Sciatic nerve (tissue), 2 donors: ENCODE results near the gene LRRC18. TPM values are rescaled to one million over a fixed set of nuclear protein-coding genes. Genes with fewer than 3 reads are reported as not detected.

Experiments
- ATAC-seq: fragments of 200-7000 bp; cut with Tn5 transposase; one replicate; pipeline ENCODE4 v1.9.1; 2020; ENCODE audit warnings: mild to moderate bottlenecking, moderate library complexity
- DNase-seq: peaks from one replicate; pipeline ENCODE4 v3.0.0-alpha.2; 2020; ENCODE audit warnings: low spot score
- intact Hi-C: fragments of 100-400 bp; cut with DNase I; formaldehyde crosslinking; loops from one replicate; pipeline ENCODE4 v1.14.2; 2022
- total RNA-seq: library from RNA; stranded (reverse); fragmentation: NEBNext Ultra II Directional; extraction: Animal tissue kit (Norgen Biotek cat#: 25700); gene quantifications from one replicate; pipeline ENCODE4 v1.2.1, GENCODE V29; 2021
- donor health status: DM: no; HTN: no; CAD: no.
- donor health status: DM: no; HTN: no; CAD: no.

The LRRC18 gene
- total RNA-seq, 1 donor from 2014 or later = not detected

DNA sequence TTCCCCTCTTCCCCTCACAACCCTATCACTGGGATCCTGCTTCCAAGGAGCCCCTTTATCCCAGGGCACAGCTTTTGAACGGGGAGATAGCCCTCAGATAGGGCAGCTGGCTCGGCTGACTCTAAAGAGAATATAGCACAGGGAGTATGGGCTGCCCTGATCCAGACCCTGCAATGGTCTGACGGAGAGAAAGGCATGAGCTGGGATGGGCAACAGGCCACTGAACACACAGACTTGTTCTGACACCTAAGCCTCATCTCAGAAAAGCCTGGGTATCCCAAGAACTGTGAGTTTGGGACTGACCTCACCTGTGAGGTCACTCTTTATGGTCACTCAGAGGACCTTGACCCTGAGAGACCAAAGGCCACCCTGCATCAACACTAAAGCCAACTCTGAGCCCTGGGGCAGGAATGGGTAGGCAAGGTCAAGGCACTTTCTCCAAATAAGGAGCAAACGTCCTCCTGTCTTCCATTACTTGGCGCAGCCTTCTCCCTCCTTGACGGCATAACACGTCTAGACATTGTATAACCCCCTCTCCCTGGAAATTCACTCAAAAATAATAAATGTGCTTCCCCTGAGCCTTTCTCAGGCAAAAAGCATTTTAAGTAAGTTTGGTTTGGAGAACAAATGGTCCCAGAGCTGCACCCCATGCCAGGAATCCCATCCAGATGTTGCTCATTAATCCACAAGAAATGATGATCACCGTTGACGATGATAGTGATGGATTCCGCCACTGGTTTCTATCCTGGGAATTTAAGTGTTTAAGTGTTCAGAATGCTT lies 8.2 kb upstream of the LRRC18 start:
- ATAC-seq (peak; percentile 73), DNase-seq (no peak)
- intact Hi-C loops = loop anchor here (10.0 kb wide), 1 partner anchor 1533 kb away; no protein-coding TSS in a partner anchor

DNA sequence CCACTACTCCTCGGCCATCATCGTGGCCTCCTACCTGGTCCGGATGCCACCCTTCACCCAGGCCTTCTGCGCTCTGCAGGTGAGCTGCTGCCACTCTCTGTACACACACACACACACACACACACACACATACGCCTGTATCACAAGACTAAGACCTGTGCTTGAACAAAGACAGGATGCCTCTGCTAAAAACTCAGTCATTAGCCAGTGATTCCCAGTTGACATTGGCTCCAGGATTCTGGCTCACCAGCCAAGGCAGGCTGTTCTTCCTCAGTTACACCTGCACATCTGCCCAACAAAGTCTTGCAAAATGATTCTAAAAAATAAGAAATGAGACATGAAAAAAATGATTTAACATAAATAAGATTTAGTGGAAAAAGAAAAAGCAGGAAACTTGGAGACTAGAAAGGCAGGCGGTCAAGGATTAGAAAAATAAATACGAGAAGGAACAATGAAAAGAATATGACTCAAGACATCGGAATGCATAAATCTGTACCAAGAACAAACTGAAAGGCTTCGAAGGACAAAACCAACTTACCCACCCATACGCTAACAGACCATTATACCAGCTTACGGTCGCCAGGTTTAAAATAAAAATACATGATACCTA lies 7.4 kb upstream of the LRRC18 start:
- no peak for ATAC-seq
- DNase-seq = no peak
- intact Hi-C loops = loop anchor here (10.0 kb wide), 1 partner anchor 1532 kb away; no protein-coding TSS in a partner anchor

- intact Hi-C loops = loop anchor here (10.0 kb wide), 1 partner anchor 1532 kb away; no protein-coding TSS in a partner anchor
- ATAC-seq (no peak), DNase-seq (no peak)
Measured at GRCh38 chr10:48946332-48946731, 6.7 kb upstream of the LRRC18 start.

DNA sequence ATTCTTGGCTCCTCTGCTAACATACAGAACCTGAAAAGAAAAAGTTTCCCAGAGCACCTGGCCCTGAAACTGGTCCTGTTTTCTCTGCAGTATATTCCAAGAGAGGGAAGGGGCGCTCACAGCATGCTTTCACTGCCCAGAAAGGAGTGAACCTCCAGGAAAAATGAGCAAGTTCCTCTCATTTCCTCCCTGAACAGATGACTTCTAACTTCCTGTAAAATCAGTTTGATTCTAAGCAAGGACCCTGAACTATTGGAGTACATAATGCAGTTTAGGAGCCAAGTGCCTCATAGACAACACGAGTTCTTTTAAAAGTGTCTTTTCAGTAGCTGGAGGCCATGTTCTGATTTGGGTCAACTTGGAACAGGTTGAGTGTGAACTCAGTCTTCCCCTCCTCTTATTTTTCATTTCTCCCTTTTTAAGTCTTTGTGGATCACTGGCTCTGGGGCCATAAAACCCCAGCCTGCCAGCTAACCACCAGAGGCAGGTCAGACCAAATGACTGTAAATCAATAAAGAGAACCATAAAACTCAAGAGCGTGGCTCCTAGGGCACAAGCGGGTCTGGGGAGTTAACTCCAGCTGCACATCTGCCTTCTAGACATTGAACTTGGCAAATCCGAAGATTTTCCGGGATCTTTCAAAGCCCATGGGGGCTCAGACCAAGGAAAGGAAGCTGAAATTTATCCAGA lies 5.9 kb upstream of the LRRC18 start:
- DNase-seq (no peak), ATAC-seq (no peak)
- intact Hi-C loops = loop anchor here (10.0 kb wide), 1 partner anchor 1531 kb away; no protein-coding TSS in a partner anchor

DNA sequence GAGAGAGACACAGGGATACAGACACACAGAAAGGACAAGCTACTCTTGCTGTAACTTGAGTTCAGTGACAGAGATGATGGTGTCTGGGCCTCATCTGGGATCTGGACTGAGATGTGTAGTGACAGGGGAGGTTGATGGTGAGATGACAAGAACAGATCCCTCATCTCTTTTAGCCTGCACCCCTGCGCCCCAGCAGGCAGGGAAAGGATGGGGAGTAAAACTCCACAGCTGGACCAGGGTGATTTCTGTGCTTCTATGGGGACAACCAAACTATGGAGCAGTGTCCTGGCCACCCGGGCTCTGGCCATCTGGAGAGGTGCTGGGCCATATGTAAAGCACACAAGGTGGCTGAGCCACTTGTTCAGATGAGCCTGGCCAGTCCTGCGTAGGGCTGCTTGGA lies 4.5 kb upstream of the LRRC18 start:
- no peak for ATAC-seq
- DNase-seq = no peak
- intact Hi-C loops = loop anchor here (10.0 kb wide), 1 partner anchor 1529 kb away; no protein-coding TSS in a partner anchor

DNA sequence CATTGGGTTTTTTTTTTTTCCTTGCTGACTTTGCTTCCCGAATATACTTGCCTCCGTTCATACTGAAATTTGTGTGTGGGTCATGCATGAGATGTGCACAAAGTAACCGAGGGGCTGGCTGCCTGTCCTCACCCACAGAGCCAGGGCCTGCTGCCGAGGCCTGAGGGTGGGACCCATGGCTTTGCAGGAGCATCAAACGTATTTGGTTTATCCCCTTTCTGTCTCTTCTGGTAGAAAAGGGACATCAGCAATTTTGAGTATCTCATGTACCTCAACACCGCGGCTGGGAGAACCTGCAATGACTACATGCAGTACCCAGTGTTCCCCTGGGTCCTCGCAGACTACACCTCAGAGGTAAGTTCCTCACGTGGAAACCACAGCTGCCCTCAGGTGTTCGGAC lies 3.5 kb upstream of the LRRC18 start:
- DNase-seq (no peak), ATAC-seq (no peak)
- intact Hi-C loops = loop anchor here (10.0 kb wide), 1 partner anchor 1528 kb away; no protein-coding TSS in a partner anchor

- DNase-seq = no peak
- intact Hi-C loops = loop anchor here (10.0 kb wide), 1 partner anchor 1527 kb away; no protein-coding TSS in a partner anchor
- no peak for ATAC-seq
Measured at GRCh38 chr10:48941427-48942075, 1.9 kb upstream of the LRRC18 start.

DNA sequence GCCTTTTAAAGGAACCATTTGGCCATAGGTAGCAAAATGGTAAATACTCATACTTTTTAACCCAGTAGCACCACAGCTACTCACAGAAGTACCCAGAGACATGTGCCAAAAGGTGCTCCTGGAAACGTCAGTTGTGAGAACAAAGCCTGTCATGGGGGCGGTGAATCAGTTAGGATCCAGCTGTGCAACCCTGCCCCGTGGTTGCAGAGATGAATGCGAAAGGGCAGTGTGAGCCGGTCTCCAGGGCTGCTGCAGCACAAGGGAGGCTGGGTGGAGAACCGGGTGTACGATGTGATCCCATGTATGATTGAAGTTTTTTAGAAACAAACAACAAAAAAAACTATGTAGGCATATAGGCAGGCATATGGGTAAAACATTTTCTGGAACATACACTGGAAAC lies 1.3 kb upstream of the LRRC18 start:
- intact Hi-C loops = loop anchor here (10.0 kb wide), 1 partner anchor 1526 kb away; no protein-coding TSS in a partner anchor
- ATAC-seq (no peak), DNase-seq (no peak)

DNA sequence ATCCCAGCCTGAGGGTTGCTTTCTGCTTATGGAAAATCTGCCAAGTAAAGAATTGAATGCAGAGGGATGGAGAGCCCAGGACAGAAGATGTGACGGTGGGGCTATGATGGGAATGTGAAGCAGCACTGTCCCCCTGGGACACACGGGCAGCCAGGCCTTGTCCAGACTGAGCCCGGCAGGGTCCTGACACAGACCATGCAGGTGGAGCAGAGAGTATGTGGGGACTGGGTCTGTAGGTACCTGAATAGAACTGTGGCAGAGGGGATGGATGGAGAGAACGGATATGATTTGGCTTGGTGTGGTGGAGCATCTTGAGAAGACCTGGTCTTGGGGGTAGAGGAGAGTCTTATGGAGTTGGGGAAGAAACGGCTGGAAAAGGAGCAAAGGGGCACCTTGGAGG lies 732 bp upstream of the LRRC18 start:
- no peak for ATAC-seq
- intact Hi-C loops = loop anchor here (10.0 kb wide), 1 partner anchor 1526 kb away; no protein-coding TSS in a partner anchor
- DNase-seq = no peak

DNA sequence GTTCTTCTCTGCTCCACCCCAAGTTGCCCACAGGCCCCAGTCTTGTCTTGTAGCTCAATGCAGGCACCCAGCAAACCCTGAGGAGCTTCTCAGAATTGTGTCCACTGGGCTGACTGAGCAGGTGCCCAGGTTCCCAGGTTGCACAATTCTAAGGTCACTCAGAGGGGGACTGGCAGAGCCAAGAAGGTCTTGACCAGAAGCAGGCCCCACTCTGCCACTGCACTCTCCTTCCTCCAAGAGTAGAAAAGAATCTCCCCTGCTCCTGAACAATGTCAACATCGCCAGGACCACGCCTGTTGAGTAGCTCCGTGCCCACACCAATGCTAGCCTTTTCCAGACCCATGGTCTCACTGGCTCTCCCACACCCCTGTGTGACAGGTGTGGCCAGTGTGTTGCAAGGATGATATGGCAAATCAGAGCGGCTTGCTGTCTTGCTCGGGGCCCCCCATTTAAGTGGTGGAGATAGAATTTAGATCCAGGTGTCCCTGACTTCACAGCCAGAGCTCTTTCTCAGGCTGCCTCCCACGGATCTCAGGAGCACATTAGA lies 577 bp downstream of the LRRC18 start:
- DNase-seq = no peak
- no peak for ATAC-seq
- intact Hi-C loops = no loop called here

DNA sequence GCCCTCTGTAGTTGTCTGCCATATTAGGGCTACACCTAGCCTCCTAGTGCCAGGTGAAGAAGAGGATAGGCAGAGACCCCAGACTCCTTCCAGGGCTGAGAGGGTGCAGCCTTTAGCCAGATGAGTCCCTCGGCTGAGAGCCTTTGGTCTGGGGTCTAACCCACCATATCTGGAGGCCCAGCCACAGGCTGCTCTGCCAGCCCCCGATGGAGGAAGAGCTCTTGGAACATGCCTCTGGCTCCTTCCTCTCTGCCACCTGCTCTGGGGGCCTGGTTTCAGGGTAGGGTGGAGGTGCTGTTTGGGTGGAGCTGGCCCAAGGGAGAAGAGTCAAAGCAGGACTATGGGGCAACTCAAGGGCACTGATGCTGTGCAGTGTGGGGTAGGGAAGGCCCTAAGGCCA lies 1.4 kb downstream of the LRRC18 start:
- DNase-seq (no peak), ATAC-seq (no peak)
- intact Hi-C loops = no loop called here

DNA sequence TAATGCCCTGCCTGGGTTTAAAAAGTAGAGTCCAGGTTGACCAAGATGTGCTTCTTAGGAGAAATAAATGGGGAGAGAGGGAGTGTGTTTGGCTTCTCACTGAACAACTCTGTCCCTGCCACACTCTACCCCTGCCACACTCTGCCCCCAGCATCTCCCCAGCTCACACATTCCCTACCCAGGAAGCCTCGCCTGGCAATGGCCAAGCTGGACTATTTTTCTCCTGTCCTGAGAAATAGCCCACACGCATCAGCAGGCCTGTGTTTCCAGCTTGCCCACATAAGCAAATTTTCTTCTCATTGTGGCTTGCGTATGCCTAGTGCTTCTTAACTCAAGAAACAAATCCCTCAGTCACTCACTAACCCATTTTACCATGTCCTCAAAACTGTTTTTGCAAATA lies 1.8 kb downstream of the LRRC18 start:
- no peak for ATAC-seq
- no peak for DNase-seq
- intact Hi-C loops = no loop called here

DNA sequence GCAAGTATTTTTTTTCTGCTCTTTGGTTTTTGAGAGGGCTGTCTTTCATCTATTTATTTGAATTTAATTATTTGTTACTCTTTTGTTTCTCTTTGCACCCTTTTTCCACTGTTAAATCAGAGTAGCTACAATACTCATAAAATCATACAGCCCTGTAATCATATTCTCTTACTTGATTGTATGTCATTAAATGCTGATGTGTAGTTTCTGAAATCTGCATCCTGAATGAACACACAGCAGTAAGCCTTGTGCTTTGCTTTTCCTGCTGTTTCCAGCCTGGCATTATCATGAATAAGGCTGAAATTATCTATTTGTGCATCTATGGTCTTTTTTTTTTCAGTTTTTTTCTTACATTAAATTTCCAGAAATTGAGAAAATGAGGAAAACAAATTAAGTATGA lies 4.1 kb downstream of the LRRC18 start:
- no peak for ATAC-seq
- intact Hi-C loops = no loop called here
- no peak for DNase-seq

- no peak for ATAC-seq
- DNase-seq = no peak
- intact Hi-C loops = no loop called here
Measured at GRCh38 chr10:48934672-48935501, 4.8 kb downstream of the LRRC18 start.

GRCh38 chr10:48932831-48933664 lies 6.6 kb downstream of the LRRC18 start:
- intact Hi-C loops = no loop called here
- no peak for ATAC-seq
- no peak for DNase-seq

- DNase-seq (no peak), ATAC-seq (no peak)
Measured at GRCh38 chr10:48931188-48931587, 8.5 kb downstream of the LRRC18 start.

DNA sequence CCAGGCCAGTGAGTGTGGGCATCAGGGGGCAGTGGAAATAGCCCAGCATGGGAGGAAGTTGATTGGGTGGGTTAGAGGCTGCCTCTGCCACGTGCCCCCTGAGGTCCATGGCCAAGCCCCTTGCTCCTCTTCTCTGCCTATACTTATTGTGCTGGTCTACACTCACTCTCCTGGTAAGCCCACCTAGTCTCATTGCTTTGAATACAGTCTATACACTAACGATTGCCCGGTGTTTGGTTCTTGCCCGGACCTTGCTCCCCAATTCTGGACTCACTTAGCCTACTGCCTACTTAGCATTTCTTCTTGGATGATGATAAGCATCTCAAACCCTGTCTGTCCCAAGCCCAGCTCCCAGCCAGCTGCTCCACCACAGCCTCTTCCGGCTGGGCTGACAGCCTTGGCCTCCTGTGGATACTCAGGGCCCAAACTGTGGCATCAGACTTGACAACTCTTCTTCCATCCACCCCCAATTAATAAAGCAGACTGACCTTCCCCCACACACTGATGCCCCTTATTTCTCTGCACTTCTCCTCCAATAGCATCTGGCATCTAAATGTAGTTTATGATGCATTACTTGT lies 10.1 kb downstream of the LRRC18 start:
- intact Hi-C loops = no loop called here
- DNase-seq = no peak
- no peak for ATAC-seq

More at GRCh38 chr10:48931188-48931587, 8.5 kb downstream of the LRRC18 start:
- intact Hi-C loops = no loop called here
